CD4-positive, alpha-beta memory T cell (primary cell): ENCODE data around the gene SHLD2. TPM values are rescaled to one million over a fixed set of nuclear protein-coding genes. Genes with fewer than 3 reads are reported as not detected.
"Not testable (repeated sequence)": the region's sequence is repeated elsewhere in the genome, so short reads cannot be mapped to it uniquely, and the experiment has no call there.

Experiments used
- CTCF ChIA-PET: fragments of 350-600 bp; sonication (Branson Sonifier 250); formaldehyde crosslinking; loops from one replicate; lab custom pipeline; 2021; ENCODE audit warnings: inconsistent platforms; ENCODE audit not compliant: partially characterized antibody; lab: Charles Lee
- POLR2A ChIA-PET: fragments of 350-600 bp; sonication (Branson Sonifier 250); formaldehyde crosslinking; loops from one replicate; lab custom pipeline; 2021; ENCODE audit not compliant: partially characterized antibody; lab: Charles Lee
- DNase-seq, 5 donors: peaks; one replicate each; pipeline versions ENCODE4 v3.0.0 to v3.0.0-alpha.2; 2020 to 2022; ENCODE audit warnings: mixed read lengths in 1 of 5
- H3K27ac ChIP-seq: one replicate; pipeline ENCODE4 v1.7.0; 2013; ENCODE audit warnings: low read depth, low read length
- H3K27me3 ChIP-seq: 2 replicates; pipeline ENCODE4 v1.7.0; 2013; ENCODE audit warnings: mild to moderate bottlenecking, low read length, moderate library complexity; ENCODE audit not compliant: insufficient read depth
- H3K36me3 ChIP-seq: 2 replicates; pipeline ENCODE4 v1.7.0; 2013; ENCODE audit warnings: mild to moderate bottlenecking, low read length, moderate library complexity; ENCODE audit not compliant: insufficient read depth
- H3K4me1 ChIP-seq: 2 replicates; pipeline ENCODE4 v1.7.0; 2013; ENCODE audit warnings: mild to moderate bottlenecking, low read length, moderate library complexity; ENCODE audit not compliant: insufficient read depth
- H3K4me3 ChIP-seq, 2 donors: one replicate each; pipeline ENCODE4 v1.7.0; 2013; ENCODE audit warnings: low read length in 2 of 2, mild to moderate bottlenecking in 1 of 2
- H3K9me3 ChIP-seq, 2 donors: one replicate each; pipeline ENCODE4 v1.7.0; 2013; ENCODE audit warnings: low read length in 2 of 2, control low read depth in 1 of 2; ENCODE audit not compliant: control insufficient read depth in 1 of 2
- H3K27ac Mint-ChIP-seq, 7 donors: one replicate each; pipeline ENCODE4 v1.8.0; 2020 to 2021; ENCODE audit warnings: mixed read lengths in 7 of 7, mild to moderate bottlenecking in 6 of 7, inconsistent platforms in 3 of 7, moderate library complexity in 3 of 7
- H3K27me3 Mint-ChIP-seq, 2 donors: one replicate each; pipeline ENCODE4 v1.8.0; 2020 to 2021; ENCODE audit warnings: mixed read lengths in 2 of 2
- H3K36me3 Mint-ChIP-seq, 2 donors: one replicate each; pipeline ENCODE4 v1.8.0; 2020 to 2021; ENCODE audit warnings: mixed read lengths in 2 of 2, inconsistent platforms in 1 of 2, mild to moderate bottlenecking in 1 of 2
- H3K4me1 Mint-ChIP-seq, 4 donors: one replicate each; pipeline ENCODE4 v1.8.0; 2020 to 2021; ENCODE audit warnings: mixed read lengths in 4 of 4, mild to moderate bottlenecking in 1 of 4
- H3K4me3 Mint-ChIP-seq, 8 donors: one replicate each; pipeline ENCODE4 v1.8.0; 2020 to 2021; ENCODE audit warnings: mixed read lengths in 8 of 8, mild to moderate bottlenecking in 7 of 8, moderate library complexity in 6 of 8, inconsistent platforms in 3 of 8
- H3K9me3 Mint-ChIP-seq, 8 donors: one replicate each; pipeline ENCODE4 v1.8.0; 2020 to 2021; ENCODE audit warnings: mixed read lengths in 8 of 8, mild to moderate bottlenecking in 5 of 8, inconsistent platforms in 3 of 8, moderate library complexity in 1 of 8
- intact Hi-C: fragments of 100-400 bp; cut with micrococcal nuclease; formaldehyde crosslinking; loops from one replicate; pipeline ENCODE4 v1.15.1; 2023
- polyA plus RNA-seq, 2 donors: library from polyadenylated mRNA; unstranded; fragments of 300-500 nt; fragmentation: Illumina TruSeq; gene quantifications; one replicate each; pipeline ENCODE4 v1.2.3, GENCODE V29; 2021
- total RNA-seq, 2 experiments: library from RNA; stranded (reverse); gene quantifications; one replicate each; pipeline ENCODE4 v1.2.3, GENCODE V29; 2021

Gene SHLD2
- total and polyA plus RNA-seq, 4 experiments from 2014 or later = 20.7 to 26.5 (median 24.9) TPM

GRCh38 chr10:87076421-87076820, 18.6 kb upstream of the SHLD2 start:
- H3K9me3 ChIP-seq, H3K4me1 ChIP-seq, H3K4me3 ChIP-seq, intact Hi-C loops, H3K27ac ChIP-seq, H3K9me3 Mint-ChIP-seq, POLR2A ChIA-PET, H3K4me3 Mint-ChIP-seq, H3K27me3 ChIP-seq, DNase-seq, H3K27me3 Mint-ChIP-seq: not testable (repeated sequence)
- CTCF ChIA-PET = interaction anchor here (0.6 to 1.3 kb wide), 2 partner anchors 9 to 137 kb away, joined by 3 to 5 read pairs; no protein-coding TSS in a partner anchor
- H3K36me3 ChIP-seq = peaks cover 14% of the 10 kb centered on the region
- Mint-ChIP-seq H3K4me1 (peaks cover 6 to 16% (median 8%) of the 10 kb centered on the region in 4 donors), H3K36me3 (peaks cover 21 to 33% of the 10 kb centered on the region in 2 donors), H3K27ac (peak overlapping the region in 5 of 7 donors; percentile 8 to 77 (median 15))

- no peak for DNase-seq
- Histone ChIP-seq H3K27ac (no peak overlapping the region), H3K9me3 (no peaks in the 10 kb centered on the region), H3K4me1 (peaks cover 17% of the 10 kb centered on the region), H3K4me3 (no peak overlapping the region), H3K27me3 (no peaks in the 10 kb centered on the region), H3K36me3 (no peaks in the 10 kb centered on the region)
- H3K4me1 Mint-ChIP-seq = peaks cover 20 to 36% (median 31%) of the 10 kb centered on the region in 4 donors
- H3K27ac Mint-ChIP-seq = peak overlapping the region in 2 of 7 donors; percentile 5 to 52
- no peaks in the 10 kb centered on the region for H3K27me3 Mint-ChIP-seq
- no peak overlapping the region for H3K4me3 Mint-ChIP-seq
- POLR2A ChIA-PET = no interaction called here
- CTCF ChIA-PET = no interaction called here
- intact Hi-C loops = no loop called here
- H3K36me3 Mint-ChIP-seq = peaks cover 8 to 16% of the 10 kb centered on the region in 2 donors
- H3K9me3 Mint-ChIP-seq = no peaks in the 10 kb centered on the region
Observed at GRCh38 chr10:87079106-87079836, 15.7 kb upstream of the SHLD2 start.

GRCh38 chr10:87080621-87081020, 14.4 kb upstream of the SHLD2 start:
- DNase-seq, H3K4me3 ChIP-seq, H3K27ac ChIP-seq, CTCF ChIA-PET, H3K27ac Mint-ChIP-seq, H3K4me3 Mint-ChIP-seq, H3K9me3 ChIP-seq, H3K27me3 Mint-ChIP-seq, intact Hi-C loops, H3K27me3 ChIP-seq, H3K9me3 Mint-ChIP-seq, H3K36me3 ChIP-seq, POLR2A ChIA-PET: not testable (repeated sequence)
- Mint-ChIP-seq H3K4me1 (peaks cover 28 to 48% (median 40%) of the 10 kb centered on the region in 4 donors), H3K36me3 (peaks cover 8 to 19% of the 10 kb centered on the region in 2 donors)
- peaks cover 29% of the 10 kb centered on the region for H3K4me1 ChIP-seq

- Mint-ChIP-seq H3K36me3 (peaks cover 8 to 11% of the 10 kb centered on the region in 2 donors), H3K27ac (peak overlapping the region in 1 of 7 donors; percentile 96), H3K4me1 (peaks cover 33 to 57% (median 46%) of the 10 kb centered on the region in 4 donors)
- H3K9me3 ChIP-seq, H3K36me3 ChIP-seq, H3K4me3 Mint-ChIP-seq, H3K27me3 Mint-ChIP-seq, H3K9me3 Mint-ChIP-seq, H3K27ac ChIP-seq, CTCF ChIA-PET, H3K27me3 ChIP-seq, H3K4me3 ChIP-seq, intact Hi-C loops, DNase-seq, POLR2A ChIA-PET: not testable (repeated sequence)
- peaks cover 35% of the 10 kb centered on the region for H3K4me1 ChIP-seq
Observed at GRCh38 chr10:87081574-87081973, 13.4 kb upstream of the SHLD2 start.

GRCh38 chr10:87082219-87082618, 12.8 kb upstream of the SHLD2 start:
- H3K4me3 ChIP-seq, DNase-seq, H3K36me3 ChIP-seq, H3K27ac ChIP-seq, intact Hi-C loops, H3K9me3 ChIP-seq, H3K9me3 Mint-ChIP-seq, H3K27me3 ChIP-seq, H3K27me3 Mint-ChIP-seq: not testable (repeated sequence)
- peaks cover 39% of the 10 kb centered on the region for H3K4me1 ChIP-seq
- H3K27ac Mint-ChIP-seq = peak overlapping the region in 6 of 7 donors; percentile 89 to 98 (median 96)
- peak overlapping the region in 3 of 8 donors; percentile 13 to 35 (median 32) for H3K4me3 Mint-ChIP-seq
- CTCF ChIA-PET = interaction anchor here (0.6 kb wide), 1 partner anchor 690 kb away, joined by 4 read pairs; no protein-coding TSS in a partner anchor
- peaks cover 12% of the 10 kb centered on the region in 2 donors for H3K36me3 Mint-ChIP-seq
- peaks cover 36 to 60% (median 51%) of the 10 kb centered on the region in 4 donors for H3K4me1 Mint-ChIP-seq
- POLR2A ChIA-PET = interaction anchor here (3.6 kb wide), 1 partner anchor 12 kb away, joined by 34 read pairs; the partner anchor contains the start of genes GLUD1 and SHLD2

- peak overlapping the region; percentile 89 to 98 (median 95) for H3K27ac Mint-ChIP-seq
- H3K27me3 ChIP-seq, H3K27me3 Mint-ChIP-seq, H3K4me3 ChIP-seq, H3K36me3 ChIP-seq, H3K9me3 ChIP-seq, H3K9me3 Mint-ChIP-seq: not testable (repeated sequence)
- intact Hi-C loops = loop anchor here (1.0 kb wide), 1 partner anchor 9 kb away; no protein-coding TSS in a partner anchor
- CTCF ChIA-PET = interaction anchor here (3.4 kb wide), 1 partner anchor 12 kb away, joined by 22 read pairs; the partner anchor contains the start of genes GLUD1 and SHLD2
- peak overlapping the region in 7 of 8 donors; percentile 1 to 72 (median 40) for H3K4me3 Mint-ChIP-seq
- POLR2A ChIA-PET = interaction anchor here (3.6 kb wide), 1 partner anchor 11 kb away, joined by 34 read pairs; the partner anchor contains the start of genes GLUD1 and SHLD2
- H3K36me3 Mint-ChIP-seq = peaks cover 15 to 19% of the 10 kb centered on the region in 2 donors
- peak overlapping the region; percentile 57 for H3K27ac ChIP-seq
- DNase-seq = peak in 4 of 5 donors; percentile 59 to 74 (median 64)
- H3K4me1 Mint-ChIP-seq = peaks cover 42 to 69% (median 58%) of the 10 kb centered on the region in 4 donors
- H3K4me1 ChIP-seq = peaks cover 53% of the 10 kb centered on the region
Observed at GRCh38 chr10:87083576-87084290, 11.3 kb upstream of the SHLD2 start.
